ENCODE measurements around the gene ZNF394.

ZNF394 gene

GRCh38 chr7:99447943-99448342 is 52.1 kb downstream of the ZNF394 start:
- no peak for DNase-seq

DNA sequence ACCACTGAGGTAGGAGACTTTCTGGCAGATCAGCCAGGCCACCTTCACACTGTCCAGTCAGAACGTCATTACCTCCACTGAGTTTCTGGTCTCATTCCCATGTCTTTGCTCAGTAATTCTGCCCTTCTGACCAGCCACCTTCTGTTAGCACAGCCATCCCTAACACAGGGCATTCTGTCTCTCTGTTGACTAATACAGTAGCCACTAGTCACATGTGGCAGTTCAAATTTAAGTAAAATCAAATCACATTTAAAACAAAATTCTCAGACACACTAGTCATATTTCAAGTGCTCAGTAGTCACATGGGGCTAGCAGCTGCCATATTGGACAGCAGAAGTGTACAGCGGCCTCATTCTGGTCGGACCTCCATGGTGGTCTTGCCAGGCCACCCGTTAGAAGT is 54.0 kb downstream of the ZNF394 start:
- DNase-seq, result no peak
